Stimulated activated CD8-positive, alpha-beta memory T cell treated with anti-CD3 and anti-CD28 coated beads, Interleukin-4, amount 100 ng/mL, for 24 hours (primary cell): Measurements from ENCODE around the gene CYP2W1.
"Not testable (repeated sequence)": the region's sequence is repeated elsewhere in the genome, so short reads cannot be mapped to it uniquely, and the experiment has no call there.

Experiments
- DNase-seq: peaks from one replicate; pipeline ENCODE4 v3.0.0-alpha.2; 2020; ENCODE audit warnings: low read depth

CYP2W1 gene

GRCh38 chr7:1029637-1030443 is 46.9 kb downstream of the CYP2W1 start:
- DNase-seq = no peak

DNA sequence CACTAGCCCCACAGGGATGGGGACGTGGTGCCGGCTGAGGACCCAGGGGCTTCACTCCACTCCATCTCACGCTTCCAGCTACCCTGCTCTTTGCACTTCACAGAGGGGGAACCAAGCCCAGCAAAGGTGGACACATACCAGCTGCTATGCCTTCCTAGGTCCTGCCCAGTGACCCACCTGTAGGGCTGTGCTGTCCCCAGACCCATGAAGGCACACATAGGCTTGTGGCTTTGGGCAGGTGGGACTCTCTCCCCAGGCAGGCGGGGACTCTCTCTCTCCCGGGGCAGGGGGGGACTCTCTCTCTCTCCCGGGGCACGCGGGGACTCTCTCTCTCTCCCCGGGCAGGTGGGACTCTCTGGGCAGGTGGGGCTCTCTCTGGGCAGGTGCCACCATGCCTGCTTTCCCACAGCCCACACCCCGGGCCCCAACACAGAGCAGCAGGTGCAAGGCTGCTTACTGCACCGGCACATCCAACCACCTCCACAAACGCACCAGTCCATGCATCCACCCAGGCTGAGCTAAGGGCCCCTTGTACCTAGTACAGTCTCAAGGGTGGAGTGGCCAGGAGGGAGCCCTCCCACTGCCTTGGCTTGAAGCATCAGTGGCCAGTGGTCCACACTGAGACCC is 47.6 kb downstream of the CYP2W1 start:
- no peak for DNase-seq

- DNase-seq = no peak
Measured at GRCh38 chr7:1031716-1032455, 48.9 kb downstream of the CYP2W1 start.

GRCh38 chr7:1032536-1033181 is 49.7 kb downstream of the CYP2W1 start:
- DNase-seq = no peak

- DNase-seq = no peak
Measured at GRCh38 chr7:1033546-1034145, 50.7 kb downstream of the CYP2W1 start.

DNA sequence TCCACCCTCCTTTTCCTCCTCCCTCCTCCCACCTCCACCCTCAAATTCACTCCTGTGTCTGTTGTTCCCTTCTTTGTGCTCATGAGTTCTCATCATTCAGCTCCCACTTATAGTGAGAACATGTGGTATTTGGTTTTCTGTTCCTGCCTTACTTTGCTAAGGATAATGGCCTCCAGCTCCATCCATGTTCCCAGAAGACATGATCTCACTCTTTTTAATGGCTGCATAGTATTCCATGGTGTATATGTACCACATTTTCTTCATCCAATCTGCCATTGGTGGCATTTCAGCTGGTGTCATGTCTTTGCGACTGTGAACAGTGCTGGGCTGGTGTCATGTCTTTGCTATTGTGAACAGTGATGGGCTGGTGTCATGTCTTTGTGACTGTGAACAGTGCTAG is 51.8 kb downstream of the CYP2W1 start:
- DNase-seq = not testable (repeated sequence)

DNA sequence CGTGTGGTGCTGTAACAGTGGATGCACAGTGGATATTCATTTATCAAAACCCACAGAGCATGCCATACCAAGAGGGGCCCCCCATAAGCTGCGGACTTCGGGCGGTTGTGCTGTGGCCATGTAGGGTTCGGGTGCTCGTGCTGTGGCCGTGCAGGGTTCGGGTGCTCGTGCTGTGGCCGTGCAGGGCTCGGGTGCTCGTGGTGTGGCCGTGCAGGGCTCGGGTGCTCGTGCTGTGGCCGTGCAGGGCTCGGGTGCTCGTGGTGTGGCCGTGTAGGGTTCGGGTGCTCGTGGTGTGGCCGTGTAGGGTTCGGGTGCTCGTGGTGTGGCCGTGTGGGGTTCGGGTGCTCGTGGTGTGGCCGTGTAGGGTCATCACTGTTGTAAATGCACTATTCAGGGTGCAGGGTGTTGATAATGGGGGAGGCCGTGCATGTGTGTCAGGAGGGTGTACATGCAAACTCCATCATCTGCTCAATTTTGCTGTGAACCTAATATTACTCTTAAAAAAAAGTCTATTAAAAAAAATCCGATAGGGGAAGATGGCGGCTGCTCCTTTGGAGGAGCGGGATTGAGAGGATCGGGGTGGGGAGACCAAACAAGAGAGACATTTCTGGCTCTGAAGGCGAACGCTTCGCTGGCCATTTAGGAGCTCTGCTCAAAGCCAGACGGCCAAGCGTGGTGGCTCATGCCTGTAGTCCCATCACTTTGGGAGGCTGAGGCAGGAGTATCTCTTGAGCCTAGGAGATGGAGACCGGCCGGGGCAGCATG is 53.4 kb downstream of the CYP2W1 start:
- DNase-seq = not testable (repeated sequence)
